BE2C (cell line): ENCODE measurements around the gene SCAMP3.

ENCODE experiments used
- DNase-seq: peaks from one replicate; pipeline ENCODE4 v3.0.0-alpha.2; 2020
- H3K27me3 ChIP-seq: fragments of 250-450 bp; sonication (Bioruptor Pico); 2 replicates; pipeline ENCODE4 v1.5.1; 2020; ENCODE audit warnings: mild to moderate bottlenecking
- H3K36me3 ChIP-seq: fragments of 250-450 bp; sonication (Bioruptor Pico); 2 replicates; pipeline ENCODE4 v1.5.1; 2020; ENCODE audit warnings: mild to moderate bottlenecking
- H3K4me1 ChIP-seq: fragments of 250-450 bp; sonication (Bioruptor Pico); 2 replicates; pipeline ENCODE4 v1.5.1; 2020
- H3K4me3 ChIP-seq: 2 replicates; pipeline ENCODE4 v1.5.1; 2011; ENCODE audit warnings: low read depth, low read length
- H3K9me3 ChIP-seq: fragments of 250-450 bp; sonication (Bioruptor Pico); 2 replicates; pipeline ENCODE4 v1.5.1; 2020
- CTCF ChIP-seq: IDR thresholded peaks from 2 replicates; pipeline ENCODE4 v1.5.1; 2012; ENCODE audit warnings: mild to moderate bottlenecking, low read depth, low read length

The SCAMP3 gene

GRCh38 chr1:155269381-155269780 lies 7.2 kb upstream of the SCAMP3 start:
- Histone ChIP-seq H3K4me1 (peaks cover 3% of the 10 kb centered on the region), H3K27me3 (no peaks in the 10 kb centered on the region), H3K36me3 (peaks cover 68% of the 10 kb centered on the region), H3K4me3 (no peak overlapping the region), H3K9me3 (no peaks in the 10 kb centered on the region)
- TF ChIP-seq CTCF = no peak
- DNase-seq = no peak

- no peak for DNase-seq
- no peaks in the 10 kb centered on the region for H3K9me3 ChIP-seq
- no peaks in the 10 kb centered on the region for H3K27me3 ChIP-seq
- H3K4me3 ChIP-seq = no peak overlapping the region
- peaks cover 74% of the 10 kb centered on the region for H3K36me3 ChIP-seq
- TF ChIP-seq CTCF = no peak
- H3K4me1 ChIP-seq = no peaks in the 10 kb centered on the region
Observed at GRCh38 chr1:155268630-155269029, 6.5 kb upstream of the SCAMP3 start.

GRCh38 chr1:155267373-155267772 lies 5.2 kb upstream of the SCAMP3 start:
- Histone ChIP-seq H3K4me1 (no peaks in the 10 kb centered on the region), H3K4me3 (no peak overlapping the region), H3K36me3 (peaks cover 83% of the 10 kb centered on the region), H3K27me3 (no peaks in the 10 kb centered on the region), H3K9me3 (no peaks in the 10 kb centered on the region)
- DNase-seq = no peak
- no peak for TF ChIP-seq CTCF

- Histone ChIP-seq H3K4me3 (no peak overlapping the region), H3K4me1 (no peaks in the 10 kb centered on the region), H3K36me3 (peaks cover 80% of the 10 kb centered on the region), H3K27me3 (no peaks in the 10 kb centered on the region), H3K9me3 (no peaks in the 10 kb centered on the region)
- no peak for TF ChIP-seq CTCF
- no peak for DNase-seq
Observed at GRCh38 chr1:155266553-155266952, 4.4 kb upstream of the SCAMP3 start.

- no peak for DNase-seq
- H3K4me1 ChIP-seq = no peaks in the 10 kb centered on the region
- H3K4me3 ChIP-seq = no peak overlapping the region
- no peaks in the 10 kb centered on the region for H3K27me3 ChIP-seq
- no peak for TF ChIP-seq CTCF
- H3K9me3 ChIP-seq = no peaks in the 10 kb centered on the region
- peaks cover 61% of the 10 kb centered on the region for H3K36me3 ChIP-seq
Observed at GRCh38 chr1:155263067-155263466, 907 bp upstream of the SCAMP3 start.

GRCh38 chr1:155261493-155261851 lies 688 bp downstream of the SCAMP3 start:
- Histone ChIP-seq H3K36me3 (peaks cover 45% of the 10 kb centered on the region), H3K9me3 (no peaks in the 10 kb centered on the region), H3K4me1 (no peaks in the 10 kb centered on the region), H3K27me3 (no peaks in the 10 kb centered on the region), H3K4me3 (peak overlapping the region; percentile 97)
- DNase-seq = no peak
- peak; percentile 14 for TF ChIP-seq CTCF
